ENCODE data around the gene GLB1L3.

- TF ChIP-seq PRDM2 (tag by site-specific recombination; IDR thresholded peaks at IDR 0.05; ENCODE audit: borderline replicate concordance): no peak
- TF ChIP-seq ZNF423 (tag by site-specific recombination; IDR thresholded peaks at IDR 0.05): no peak
- no peak for TF ChIP-seq ZNF280C (tag by site-specific recombination; IDR thresholded peaks at IDR 0.05)
- no peak for TF ChIP-seq ZNF777 (tag by site-specific recombination; IDR thresholded peaks at IDR 0.05; ENCODE audit: borderline replicate concordance)
- TF ChIP-seq CTCF (tag by site-specific recombination; IDR thresholded peaks at IDR 0.05): no peak
- no peak for TF ChIP-seq ATF2 (tag by site-specific recombination; IDR thresholded peaks at IDR 0.05; ENCODE audit: low read depth)
- TF ChIP-seq MEIS1 (CRISPR knock-in tag; IDR thresholded peaks at IDR 0.05; ENCODE audit: borderline replicate concordance): no peak
- TF ChIP-seq YY1 (tag by site-specific recombination; IDR thresholded peaks at IDR 0.05): no peak
- TF ChIP-seq BCL11A (tag by site-specific recombination; IDR thresholded peaks at IDR 0.05; ENCODE audit: low read depth): no peak
- no peak for TF ChIP-seq PRDM10 (tag by site-specific recombination; IDR thresholded peaks at IDR 0.05)
- TF ChIP-seq PATZ1 (tag by site-specific recombination; IDR thresholded peaks at IDR 0.05): no peak
- TF ChIP-seq TSHZ1 (tag by site-specific recombination; IDR thresholded peaks at IDR 0.05; ENCODE audit: borderline replicate concordance): no peak
- no peak for TF ChIP-seq ZNF610 (tag by site-specific recombination; IDR thresholded peaks at IDR 0.05; ENCODE audit: borderline replicate concordance)
- TF ChIP-seq ZNF18 (tag by site-specific recombination; IDR thresholded peaks at IDR 0.05): no peak
These were observed 70.8 kb downstream of the GLB1L3 start for GRCh38 chr11:134346976-134347350.
